HCT116 (cell line): Measurements from ENCODE around the gene FLRT1. TPM values are rescaled to one million over a fixed set of nuclear protein-coding genes. Genes with fewer than 3 reads are reported as not detected.

Experiments used
- ATAC-seq: fragments of 200-7000 bp; cut with Tn5 transposase; 2 replicates; pipeline ENCODE4 v1.9.1; 2020; ENCODE audit warnings: mild to moderate bottlenecking, moderate library complexity
- BruUV-seq: library from RNA; stranded (reverse); fragments of 400-500 nt; replicated peaks from 2 replicates; lab custom pipeline; 2021; lab: Mats Ljungman, UMichigan
- CTCF ChIA-PET: fragments of 300-600 bp; sonication (Branson Sonifier 250); formaldehyde crosslinking; loops from one replicate; lab custom pipeline; 2021; ENCODE audit warnings: antibody characterized with exemption; lab: Charles Lee
- POLR2A ChIA-PET: fragments of 300-600, 350-600 bp; sonication (Branson Sonifier 250); formaldehyde crosslinking; loops from one replicate; lab custom pipeline; 2021; ENCODE audit warnings: antibody characterized with exemption; lab: Charles Lee
- RAD21 ChIA-PET, 2 experiments: fragments of 300-600 bp; sonication (Branson Sonifier 250); formaldehyde crosslinking; loops; one replicate each; lab custom pipeline; 2023; ENCODE audit warnings: low total read pairs in 2 of 2; ENCODE audit not compliant: uncharacterized antibody in 2 of 2, unreplicated experiment in 2 of 2, low non-redundant PET in 1 of 2; lab: Charles Lee
- DNase-seq: peaks from one replicate; pipeline ENCODE4 v3.0.0-alpha.2; 2010; ENCODE audit warnings: low read depth, low spot score
- H2AFZ ChIP-seq: fragments of 200-600 bp; shearing (Covaris generic), sonication (generic); 2 replicates; pipeline ENCODE4 v1.6.1; 2017; ENCODE audit warnings: low read depth, mixed run types, mixed read lengths, antibody characterized with exemption, low read length; ENCODE audit not compliant: poor library complexity, severe bottlenecking
- H3K27ac ChIP-seq: 2 replicates; pipeline ENCODE4 v1.5.1; 2012; ENCODE audit warnings: low read depth, low read length
- H3K27me3 ChIP-seq: fragments of 200-600 bp; sonication (generic); 2 replicates; pipeline ENCODE4 v1.6.1; 2016; ENCODE audit warnings: mixed run types, low read length, mixed read lengths; ENCODE audit not compliant: insufficient read depth
- H3K36me3 ChIP-seq, 2 experiments: fragments of 200-500 bp in 1 of 2; fragments of 200-600 bp in 1 of 2; sonication (Bioruptor generic) in 1 of 2; sonication (generic) in 1 of 2; 2 replicates each; pipeline versions ENCODE4 v1.5.1 to v1.6.1; 2014 to 2016; ENCODE audit warnings: low read length in 2 of 2, inconsistent platforms in 1 of 2, mixed read lengths in 1 of 2, mixed run types in 1 of 2; ENCODE audit not compliant: insufficient read depth in 2 of 2, control insufficient read depth in 1 of 2
- H3K4me1 ChIP-seq, 2 experiments: fragments of 200-600 bp in 1 of 2; sonication (generic) in 1 of 2; 2 replicates each; pipeline versions ENCODE4 v1.5.1 to v1.6.1; 2012 to 2017; ENCODE audit warnings: low read length in 2 of 2, inconsistent platforms in 1 of 2, mild to moderate bottlenecking in 1 of 2, mixed read lengths in 1 of 2, mixed run types in 1 of 2, moderate library complexity in 1 of 2; ENCODE audit not compliant: insufficient read depth in 2 of 2, control insufficient read depth in 1 of 2
- H3K4me2 ChIP-seq: fragments of 200-600 bp; sonication (generic); 2 replicates; pipeline ENCODE4 v1.6.1; 2017; ENCODE audit warnings: mixed run types, low read length, mixed read lengths
- H3K4me3 ChIP-seq, 2 experiments: fragments of 200-600 bp in 1 of 2; sonication (generic) in 1 of 2; replicated peaks in 1 of 2; 2 replicates each; pipeline ENCODE4 v1.5.1; 2011 to 2016; ENCODE audit warnings: low read length in 2 of 2, control low read depth in 1 of 2, low read depth in 1 of 2, mild to moderate bottlenecking in 1 of 2, mixed read lengths in 1 of 2, mixed run types in 1 of 2
- H3K79me2 ChIP-seq: fragments of 200-600 bp; sonication (generic); 2 replicates; pipeline ENCODE4 v1.6.1; 2017; ENCODE audit warnings: mild to moderate bottlenecking, mixed run types, low read length, moderate library complexity, mixed read lengths; ENCODE audit not compliant: insufficient read depth
- H3K9ac ChIP-seq: fragments of 200-600 bp; sonication (generic); 2 replicates; pipeline ENCODE4 v1.6.1; 2016; ENCODE audit warnings: low read length, mixed read lengths
- H3K9me2 ChIP-seq: fragments of 200-600 bp; sonication (generic), shearing (Covaris generic); 2 replicates; pipeline ENCODE4 v1.6.1; 2017; ENCODE audit warnings: mixed run types, mild to moderate bottlenecking, moderate library complexity; ENCODE audit not compliant: insufficient read depth
- H3K9me3 ChIP-seq, 2 experiments: fragments of 200-500 bp in 1 of 2; fragments of 200-600 bp in 1 of 2; sonication (Bioruptor generic) in 1 of 2; sonication (generic) in 1 of 2; 2 replicates each; pipeline ENCODE4 v1.6.1; 2014 to 2017; ENCODE audit warnings: low read length in 2 of 2, mixed read lengths in 2 of 2, inconsistent platforms in 1 of 2, low read depth in 1 of 2, mild to moderate bottlenecking in 1 of 2, mixed run types in 1 of 2, moderate library complexity in 1 of 2; ENCODE audit not compliant: control insufficient read depth in 1 of 2, insufficient read depth in 1 of 2
- H4K20me1 ChIP-seq: fragments of 200-600 bp; sonication (generic), shearing (Covaris generic); 2 replicates; pipeline ENCODE4 v1.6.1; 2017; ENCODE audit warnings: mixed run types, mild to moderate bottlenecking, moderate library complexity; ENCODE audit not compliant: insufficient read depth
- ATF3 ChIP-seq: IDR thresholded peaks from 2 replicates; pipeline ENCODE4 v1.6.1; 2012
- EZH2 ChIP-seq: fragments of 200-600 bp; sonication (generic); IDR thresholded peaks from 2 replicates; pipeline ENCODE4 v1.6.1; 2017; ENCODE audit warnings: antibody characterized with exemption, mixed run types
- EZH2phosphoT487 ChIP-seq: fragments of 200-600 bp; IDR thresholded peaks from 2 replicates; pipeline ENCODE4 v1.6.1; 2018; ENCODE audit warnings: antibody characterized with exemption, borderline replicate concordance
- FOSL1 ChIP-seq: IDR thresholded peaks from 2 replicates; pipeline ENCODE4 v1.6.1; 2012; ENCODE audit warnings: low read depth
- TCF7L2 ChIP-seq: IDR thresholded peaks from 2 replicates; pipeline ENCODE4 v1.7.0; 2011; ENCODE audit warnings: borderline replicate concordance, inconsistent platforms; ENCODE audit not compliant: insufficient read depth, insufficient read length; ENCODE audit errors: extremely low read depth
- YY1 ChIP-seq: IDR thresholded peaks from 2 replicates; pipeline ENCODE4 v1.6.1; 2011; ENCODE audit warnings: low read length, low read depth, moderate library complexity, mild to moderate bottlenecking; ENCODE audit not compliant: insufficient replicate concordance; ENCODE audit errors: extremely low read depth
- ZNF274 ChIP-seq: fragments of 200-500 bp; sonication (Bioruptor generic); IDR thresholded peaks from 2 replicates; pipeline ENCODE4 v1.6.1; 2014; ENCODE audit warnings: mild to moderate bottlenecking, low read depth, low read length, inconsistent platforms
- intact Hi-C: fragments of 100-400 bp; cut with micrococcal nuclease; formaldehyde crosslinking; loops from 2 replicates; pipeline ENCODE4 v1.10.0; 2022
- total RNA-seq: library from RNA; stranded (reverse); gene quantifications from one replicate; pipeline ENCODE4 v1.2.1, GENCODE V29; 2021; ENCODE audit not compliant: unreplicated experiment
- TF ChIP-seq, protein P1 (sequence below): IDR thresholded peaks from 2 replicates; pipeline ENCODE4 v1.6.1; 2011; ENCODE audit warnings: mild to moderate bottlenecking, low read length, moderate library complexity; ENCODE audit not compliant: insufficient replicate concordance; ENCODE audit errors: extremely low read depth
- TF ChIP-seq, protein P2 (sequence below): IDR thresholded peaks from 2 replicates; pipeline ENCODE4 v1.6.1; 2012

FLRT1 gene
- total RNA-seq, 1 experiment from 2014 or later = 0.15 TPM

DNA sequence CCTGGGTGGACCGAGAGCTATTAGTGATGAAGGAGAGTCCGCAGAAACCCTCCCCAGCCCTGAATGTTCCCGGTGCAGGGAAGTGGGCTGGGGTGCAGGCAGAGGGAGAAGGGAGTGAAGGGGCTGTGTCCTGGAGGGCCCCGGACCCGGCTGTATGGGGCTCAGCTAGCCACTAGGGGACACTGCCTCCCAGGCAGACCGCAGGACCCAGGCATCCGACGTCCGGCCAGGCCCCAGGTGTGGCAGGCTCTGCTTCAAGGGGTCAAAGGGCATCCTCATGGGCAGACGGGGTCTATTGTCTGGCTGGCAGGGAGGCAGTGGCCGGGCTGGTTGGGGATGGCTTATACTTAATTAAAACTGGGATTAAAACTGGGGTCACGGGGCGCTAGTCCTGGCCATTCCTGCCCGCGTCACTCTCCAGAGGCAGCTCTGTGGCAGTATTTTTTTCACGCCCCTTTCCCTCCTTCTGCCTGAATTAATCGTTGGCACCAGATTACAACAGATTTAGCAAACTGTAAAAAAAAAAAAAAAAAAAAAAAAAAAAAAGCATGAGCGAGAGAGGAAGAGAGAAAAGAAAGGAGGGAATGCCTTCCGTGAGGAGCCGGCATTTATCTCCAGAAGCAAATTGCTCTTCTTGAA lies 5.1 kb downstream of the FLRT1 start (continued):
- TF ChIP-seq, protein P1, sequence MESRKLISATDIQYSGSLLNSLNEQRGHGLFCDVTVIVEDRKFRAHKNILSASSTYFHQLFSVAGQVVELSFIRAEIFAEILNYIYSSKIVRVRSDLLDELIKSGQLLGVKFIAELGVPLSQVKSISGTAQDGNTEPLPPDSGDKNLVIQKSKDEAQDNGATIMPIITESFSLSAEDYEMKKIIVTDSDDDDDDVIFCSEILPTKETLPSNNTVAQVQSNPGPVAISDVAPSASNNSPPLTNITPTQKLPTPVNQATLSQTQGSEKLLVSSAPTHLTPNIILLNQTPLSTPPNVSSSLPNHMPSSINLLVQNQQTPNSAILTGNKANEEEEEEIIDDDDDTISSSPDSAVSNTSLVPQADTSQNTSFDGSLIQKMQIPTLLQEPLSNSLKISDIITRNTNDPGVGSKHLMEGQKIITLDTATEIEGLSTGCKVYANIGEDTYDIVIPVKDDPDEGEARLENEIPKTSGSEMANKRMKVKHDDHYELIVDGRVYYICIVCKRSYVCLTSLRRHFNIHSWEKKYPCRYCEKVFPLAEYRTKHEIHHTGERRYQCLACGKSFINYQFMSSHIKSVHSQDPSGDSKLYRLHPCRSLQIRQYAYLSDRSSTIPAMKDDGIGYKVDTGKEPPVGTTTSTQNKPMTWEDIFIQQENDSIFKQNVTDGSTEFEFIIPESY = no peak
- TF ChIP-seq TCF7L2 (no peak), EZH2phosphoT487 (no peak), YY1 (no peak), EZH2 (no peak)
- TF ChIP-seq, protein P2, sequence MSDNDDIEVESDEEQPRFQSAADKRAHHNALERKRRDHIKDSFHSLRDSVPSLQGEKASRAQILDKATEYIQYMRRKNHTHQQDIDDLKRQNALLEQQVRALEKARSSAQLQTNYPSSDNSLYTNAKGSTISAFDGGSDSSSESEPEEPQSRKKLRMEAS = no peak

DNA sequence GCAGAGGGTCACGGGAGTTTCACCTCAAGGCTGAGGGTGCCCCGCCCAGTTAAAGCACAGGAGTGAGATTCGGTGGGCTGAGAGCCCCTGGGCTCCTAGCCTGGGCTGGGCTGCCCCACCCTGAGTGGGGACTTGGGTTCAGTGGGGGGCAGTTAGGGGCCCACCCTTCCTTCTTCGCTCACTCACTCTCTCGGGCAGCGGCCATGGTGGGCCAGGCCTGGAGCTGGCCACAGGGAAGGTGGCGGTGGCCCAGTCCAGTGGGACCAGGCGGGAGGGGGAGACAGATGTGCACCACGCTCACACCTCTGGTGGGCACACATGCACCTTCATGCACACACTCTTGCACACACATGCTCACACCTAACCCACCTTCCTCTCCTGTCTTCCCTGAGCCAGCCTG lies 6.1 kb downstream of the FLRT1 start:
- ChIA-PET CTCF (no interaction called here), RAD21 (no interaction called here), POLR2A (no interaction called here)
- Histone ChIP-seq H4K20me1 (no peaks in the 10 kb centered on the region), H3K9me3 (no peaks in the 10 kb centered on the region), H2AFZ (no peak overlapping the region), H3K36me3 (no peaks in the 10 kb centered on the region), H3K4me2 (no peak overlapping the region), H3K27ac (no peak overlapping the region), H3K4me3 (no peak overlapping the region), H3K79me2 (no peaks in the 10 kb centered on the region), H3K27me3 (no peaks in the 10 kb centered on the region), H3K4me1 (no peaks in the 10 kb centered on the region), H3K9me2 (no peaks in the 10 kb centered on the region), H3K9ac (no peak overlapping the region)
- intact Hi-C loops = no loop called here
- no peak for ATAC-seq
- no peak for DNase-seq
- TF ChIP-seq FOSL1 (no peak), YY1 (no peak), ATF3 (no peak), EZH2 (no peak), ZNF274 (no peak), TCF7L2 (no peak)
- BruUV-seq = no TSS peak
